ENCODE results near the gene SNCB.
"Not testable (repeated sequence)": the region's sequence is repeated elsewhere in the genome, so short reads cannot be mapped to it uniquely, and the experiment has no call there.

Gene SNCB

DNA sequence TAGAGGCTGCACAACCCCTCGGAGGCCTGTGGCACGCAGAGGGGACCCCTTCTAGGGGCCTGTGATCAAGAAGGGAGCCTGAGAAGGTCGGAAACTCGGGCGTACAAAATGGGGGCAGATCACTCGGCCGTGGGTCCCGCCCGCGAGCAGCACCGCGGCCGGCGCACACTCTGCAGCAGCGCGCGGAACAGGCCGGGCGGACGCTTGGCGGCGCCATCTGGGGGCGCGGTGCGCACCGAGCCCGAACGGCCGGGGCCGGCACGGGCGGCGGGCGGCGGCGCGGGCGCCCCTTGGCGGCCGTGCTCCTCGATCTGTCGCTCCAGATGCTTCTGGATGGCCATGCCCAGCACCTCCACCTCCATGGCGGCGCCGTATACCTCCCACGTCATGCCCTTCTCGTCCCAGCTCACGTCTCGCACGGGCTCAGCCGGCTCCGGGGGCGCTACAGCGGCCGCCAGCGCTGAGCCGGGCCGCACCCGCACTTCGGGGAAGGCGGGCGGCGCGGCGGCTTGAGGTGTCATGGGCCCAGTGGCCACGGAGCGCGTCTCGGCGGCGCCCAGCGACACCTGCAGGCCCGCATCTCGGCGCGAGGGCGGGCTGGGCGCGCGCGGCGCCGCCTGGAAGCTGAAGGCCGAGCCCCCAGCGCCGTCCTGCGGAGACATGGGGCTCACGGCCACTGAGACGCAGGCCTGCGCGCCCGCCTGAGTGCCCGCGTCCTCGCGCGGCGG is 33.5 kb downstream of the SNCB start:
- DNase-seq: peak; percentile 76 to 80

DNA sequence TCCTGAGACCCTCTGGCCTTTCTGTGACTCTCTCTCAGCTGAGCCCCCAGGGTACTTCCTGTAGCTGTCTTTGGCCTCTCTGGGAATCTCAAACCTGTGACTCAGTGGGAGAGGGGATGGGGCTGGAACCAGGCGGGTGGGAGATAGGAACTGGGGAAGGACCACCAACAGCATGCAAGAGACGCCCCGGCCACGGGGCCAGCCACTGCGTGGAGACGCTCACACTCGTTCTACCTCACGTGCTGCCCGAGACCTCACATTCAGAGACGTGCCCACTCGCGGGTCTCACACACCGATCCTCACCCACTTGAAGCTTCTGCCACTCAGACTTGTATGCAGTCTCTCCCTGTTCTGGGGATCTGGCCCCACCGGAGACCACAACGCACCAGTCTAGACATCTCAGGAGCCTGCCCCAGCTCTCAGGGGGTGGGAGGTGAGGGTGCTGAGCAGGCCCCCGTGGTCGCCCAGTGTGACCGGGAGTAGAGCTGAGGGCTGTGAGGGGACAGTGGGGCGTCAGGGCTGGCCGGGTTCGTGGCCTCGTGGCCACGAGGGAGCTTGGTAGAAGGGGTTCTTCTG is 34.2 kb downstream of the SNCB start:
- DNase-seq: no peak

DNA sequence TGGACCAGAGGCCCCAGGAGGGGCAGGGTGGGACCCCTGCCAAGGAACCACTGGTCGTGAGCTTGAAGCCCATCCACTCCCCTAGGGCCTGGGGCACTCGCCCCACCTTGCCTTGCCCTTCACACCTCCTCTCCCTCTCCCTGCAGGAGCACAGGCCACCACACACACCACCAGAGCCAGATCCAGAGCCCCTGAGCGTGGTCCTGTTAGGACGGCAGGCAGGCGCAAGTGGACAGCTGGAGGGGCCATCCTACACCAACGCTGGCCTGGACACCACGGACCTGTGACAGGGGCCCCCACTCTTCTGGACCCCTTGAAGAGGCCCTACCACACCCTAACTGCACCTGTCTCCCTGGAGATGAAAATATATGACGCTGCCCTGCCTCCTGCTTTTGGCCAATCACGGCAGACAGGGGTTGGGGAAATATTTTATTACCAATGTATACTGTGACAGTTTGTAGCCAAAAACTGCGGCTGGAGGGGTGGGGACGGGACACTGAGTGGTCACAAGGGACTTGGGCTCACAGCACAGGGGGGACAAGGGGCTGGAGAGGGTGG is 34.9 kb downstream of the SNCB start:
- DNase-seq: no peak

DNA sequence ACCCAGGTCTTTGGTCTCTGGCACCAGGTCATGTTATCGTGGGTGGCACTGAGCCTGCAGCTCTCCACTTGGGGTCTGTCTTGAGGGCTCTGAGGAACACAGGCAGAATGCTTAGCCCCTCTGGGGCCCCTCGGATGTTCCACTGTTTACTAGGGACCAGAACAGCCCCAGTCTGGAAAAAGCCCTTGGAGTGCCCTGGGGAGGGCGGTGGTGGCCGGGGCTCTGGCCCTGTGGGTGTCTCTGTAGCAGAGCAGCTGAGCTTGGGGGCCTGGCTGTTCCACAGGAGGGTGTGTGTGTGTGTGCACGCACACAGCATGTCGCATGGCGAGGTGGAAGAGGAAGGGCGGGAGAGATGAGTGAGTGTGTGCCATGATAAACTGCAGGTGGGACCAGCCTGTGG is 35.8 kb downstream of the SNCB start:
- DNase-seq: no peak

DNA sequence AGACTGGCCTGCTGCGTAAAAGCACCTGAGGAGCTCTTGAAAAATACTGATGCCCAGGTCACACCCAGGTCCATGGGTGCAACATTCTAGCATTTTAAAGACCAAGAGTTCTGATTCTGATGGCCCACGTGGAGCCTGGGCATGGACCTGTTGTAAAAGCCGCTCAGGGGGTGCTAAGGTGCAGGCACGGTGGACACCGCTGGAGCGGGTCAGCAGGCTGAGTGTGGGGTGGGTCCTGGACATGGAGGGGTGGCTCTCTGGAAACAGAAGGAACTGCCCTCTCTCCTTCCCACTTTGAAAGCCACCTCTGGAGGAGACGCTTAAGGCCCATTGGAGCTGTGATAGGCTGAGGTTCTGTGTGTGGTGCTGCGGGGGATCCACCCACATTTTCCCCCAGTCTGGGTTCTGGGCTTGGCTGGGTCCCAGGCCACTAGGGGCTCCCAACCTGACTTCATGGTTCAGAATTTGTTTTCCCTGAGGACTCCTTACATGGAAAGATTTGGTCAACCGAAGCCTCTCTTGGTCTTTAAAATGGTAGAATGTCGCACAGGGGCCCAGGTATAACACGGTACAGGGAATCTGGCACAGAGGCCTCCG is 37.0 kb downstream of the SNCB start:
- no peak for DNase-seq

DNA sequence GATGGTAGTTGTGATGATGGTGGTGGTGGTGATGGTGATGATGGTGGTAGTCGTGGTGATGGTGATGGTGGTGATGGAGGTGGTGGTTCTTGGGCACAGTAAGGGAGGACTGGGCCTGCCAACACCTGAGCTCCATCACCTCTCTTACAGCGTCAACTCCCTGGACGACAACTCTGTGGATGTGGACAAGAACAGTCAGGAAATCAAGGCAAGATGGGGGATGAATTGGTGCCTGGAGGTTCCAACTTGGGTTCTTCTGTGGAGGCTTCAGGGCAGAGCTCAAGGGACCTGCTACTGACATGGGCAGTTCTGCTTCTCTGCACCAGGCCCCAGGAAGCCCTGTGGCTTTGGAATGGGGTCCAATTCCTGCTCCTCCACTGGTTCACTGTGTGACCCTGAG is 37.8 kb downstream of the SNCB start:
- no peak for DNase-seq

DNA sequence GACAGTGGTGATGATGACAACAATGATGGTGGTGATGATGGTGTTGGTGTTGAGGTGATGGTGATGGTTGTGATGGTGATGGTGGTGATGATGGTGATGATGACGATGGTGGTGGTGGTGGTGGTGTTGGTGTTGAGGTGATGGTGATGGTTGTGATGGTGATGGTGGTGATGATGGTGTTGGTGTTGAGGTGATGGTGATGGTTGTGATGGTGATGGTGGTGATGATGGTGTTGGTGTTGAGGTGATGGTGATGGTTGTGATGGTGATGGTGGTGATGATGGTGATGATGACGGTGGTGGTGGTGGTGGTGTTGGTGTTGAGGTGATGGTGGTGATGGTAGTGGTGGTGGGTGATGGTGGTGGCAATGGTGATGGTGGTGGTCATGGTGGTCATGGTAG is 38.7 kb downstream of the SNCB start:
- not testable (repeated sequence) for DNase-seq

DNA sequence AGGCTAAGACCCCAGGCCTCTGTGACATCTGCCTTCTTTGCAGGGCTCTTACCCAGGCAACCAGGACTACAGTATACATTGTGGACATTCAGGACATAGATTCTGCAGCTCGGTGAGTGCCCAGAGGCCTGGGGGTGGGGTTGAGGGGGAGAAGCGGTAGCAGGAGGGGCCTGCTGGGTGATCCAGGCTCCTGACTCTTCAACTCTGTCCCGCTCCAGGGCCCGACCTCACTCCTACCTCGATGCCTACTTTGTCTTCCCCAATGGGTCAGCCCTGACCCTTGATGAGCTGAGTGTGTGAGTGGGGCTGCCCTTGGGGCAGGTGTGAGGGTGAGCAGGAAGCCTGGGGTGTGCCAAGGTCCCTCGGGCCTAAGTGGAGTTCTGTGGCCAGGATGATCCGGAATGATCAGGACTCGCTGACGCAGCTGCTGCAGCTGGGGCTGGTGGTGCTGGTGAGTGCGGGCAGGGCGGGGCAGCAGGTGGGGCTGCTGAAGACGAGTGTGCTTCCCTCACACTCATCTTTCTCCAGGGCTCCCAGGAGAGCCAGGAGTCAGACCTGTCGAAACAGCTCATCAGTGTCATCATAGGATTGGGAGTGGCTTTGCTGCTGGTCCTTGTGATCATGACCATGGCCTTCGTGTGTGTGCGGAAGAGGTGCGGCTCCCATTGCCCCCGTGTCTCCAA is 40.2 kb downstream of the SNCB start:
- no peak for DNase-seq

DNA sequence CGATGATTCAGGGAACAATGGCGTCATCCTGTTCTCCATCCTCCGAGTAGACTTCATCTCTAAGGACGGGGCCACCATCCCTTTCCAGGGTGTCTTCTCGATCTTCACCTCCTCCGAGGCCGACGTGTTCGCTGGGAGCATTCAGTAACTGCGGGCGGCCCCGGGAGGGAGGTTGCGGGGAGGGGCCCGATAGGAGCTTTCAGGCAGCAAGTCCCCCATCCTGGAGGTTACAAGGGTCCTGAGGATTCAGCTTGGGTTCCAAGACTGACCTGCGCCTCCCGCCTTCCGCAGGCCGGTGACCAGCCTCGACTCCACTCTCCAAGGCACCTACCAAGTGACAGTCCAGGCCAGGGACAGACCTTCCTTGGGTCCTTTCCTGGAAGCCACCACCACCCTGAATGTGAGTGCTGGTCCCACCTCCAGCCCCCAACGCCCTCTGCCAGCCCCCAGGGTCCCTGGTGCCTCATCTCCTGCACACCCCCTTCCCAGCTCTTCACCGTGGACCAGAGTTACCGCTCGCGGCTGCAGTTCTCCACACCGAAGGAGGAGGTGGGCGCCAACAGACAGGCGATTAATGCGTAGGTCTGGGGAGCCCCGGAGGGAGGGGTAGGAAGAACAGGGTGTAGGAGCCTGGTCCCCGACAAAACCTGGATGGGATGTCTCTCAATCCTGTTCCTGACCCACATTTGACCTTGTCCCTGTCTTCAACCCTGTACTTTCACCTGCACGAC is 41.1 kb downstream of the SNCB start:
- DNase-seq: no peak

DNA sequence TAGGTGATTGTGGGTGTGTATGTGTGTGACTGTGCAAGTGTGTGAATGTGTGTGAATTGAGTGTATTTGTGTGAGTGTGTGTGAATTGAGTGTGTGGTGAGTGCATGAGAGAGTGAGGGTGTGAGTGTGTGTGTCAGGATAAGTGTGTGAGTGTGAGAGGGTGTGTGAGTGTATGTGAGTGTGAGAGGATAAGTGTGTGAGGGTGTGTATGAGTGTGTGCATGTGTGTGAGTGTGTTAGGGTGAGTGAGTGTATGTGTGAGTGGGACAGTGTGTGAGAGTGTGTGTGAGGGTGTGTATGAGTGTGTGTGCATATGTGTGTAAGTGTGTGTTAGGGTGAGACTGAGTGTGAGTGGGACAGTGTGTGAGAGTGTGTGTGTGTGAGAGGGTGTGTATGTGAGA is 42.0 kb downstream of the SNCB start:
- no peak for DNase-seq

DNA sequence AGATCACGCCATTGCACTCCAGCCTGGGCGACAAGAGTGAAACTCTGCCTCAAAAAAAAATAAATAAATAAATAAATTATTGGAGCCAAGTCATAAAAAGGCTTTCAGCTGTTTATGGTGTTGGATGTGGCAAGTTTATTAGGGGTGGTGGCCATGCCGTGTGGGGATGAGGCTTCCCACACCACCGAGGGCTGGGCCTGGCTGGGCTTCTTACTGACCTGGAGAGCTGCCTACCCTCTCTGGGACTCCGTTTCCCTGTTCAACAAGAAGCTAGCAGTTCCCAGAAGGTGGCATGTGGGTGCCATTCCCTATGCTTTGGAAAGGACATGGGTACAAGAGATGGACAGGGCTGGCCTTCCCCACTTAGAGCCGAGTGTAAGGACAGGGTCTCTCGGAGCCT is 42.9 kb downstream of the SNCB start:
- no peak for DNase-seq

DNA sequence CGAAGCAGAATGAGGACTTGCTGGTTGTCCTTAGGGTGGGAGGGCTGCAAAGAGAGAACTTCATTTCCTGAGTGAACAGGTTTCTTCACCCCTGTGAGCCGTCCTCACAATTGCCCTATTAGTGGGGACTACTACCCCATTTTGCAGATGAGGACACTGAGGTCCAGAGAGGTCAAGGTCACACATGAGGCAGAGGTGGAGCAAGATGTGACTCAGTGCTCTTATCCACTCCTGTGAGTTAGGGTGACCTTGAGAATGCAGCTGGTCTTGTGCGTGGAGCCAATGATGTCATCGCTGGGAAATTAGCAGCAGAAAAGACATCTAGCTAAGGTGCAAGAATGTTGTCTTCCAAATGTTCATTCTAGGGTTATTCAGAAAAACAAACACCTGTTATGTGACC is 47.3 kb downstream of the SNCB start:
- DNase-seq: no peak

DNA sequence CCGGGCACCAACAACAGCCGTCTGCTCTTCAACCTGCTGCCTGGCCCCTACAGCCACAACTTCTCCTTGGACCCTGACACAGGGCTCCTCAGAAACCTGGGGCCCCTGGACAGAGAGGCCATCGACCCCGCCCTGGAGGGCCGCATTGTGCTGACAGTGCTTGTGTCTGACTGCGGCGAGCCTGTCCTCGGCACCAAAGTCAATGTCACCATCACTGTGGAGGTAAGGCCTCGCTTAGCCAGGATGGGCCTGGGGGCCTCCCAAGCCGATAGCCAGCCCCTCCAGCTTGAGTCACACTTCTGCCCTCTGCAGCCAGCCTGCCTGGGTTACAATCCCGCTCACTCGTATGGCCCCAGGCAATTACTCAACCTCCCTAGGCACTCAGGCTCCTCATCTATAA is 49.0 kb downstream of the SNCB start:
- DNase-seq: no peak

DNA sequence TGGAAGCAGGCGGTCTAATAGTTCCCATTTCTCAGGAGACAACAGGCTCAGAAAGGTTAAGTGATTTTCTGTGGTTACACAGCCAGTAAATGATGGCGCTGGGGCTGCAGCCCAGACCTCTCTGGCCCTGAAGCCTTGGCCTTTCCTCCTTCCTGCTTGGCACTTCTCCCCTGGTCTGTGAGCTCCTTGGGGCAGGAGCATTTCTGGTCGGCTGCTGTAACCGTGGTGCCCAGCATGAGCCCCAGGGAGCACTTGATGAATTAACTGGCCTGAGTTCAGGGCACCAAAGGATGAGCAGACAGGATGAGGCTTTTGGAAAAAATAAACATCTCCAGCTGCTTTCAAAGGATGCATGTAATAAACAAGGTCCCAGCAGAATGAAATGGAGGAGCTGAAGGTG is 51.0 kb downstream of the SNCB start:
- DNase-seq: no peak

DNA sequence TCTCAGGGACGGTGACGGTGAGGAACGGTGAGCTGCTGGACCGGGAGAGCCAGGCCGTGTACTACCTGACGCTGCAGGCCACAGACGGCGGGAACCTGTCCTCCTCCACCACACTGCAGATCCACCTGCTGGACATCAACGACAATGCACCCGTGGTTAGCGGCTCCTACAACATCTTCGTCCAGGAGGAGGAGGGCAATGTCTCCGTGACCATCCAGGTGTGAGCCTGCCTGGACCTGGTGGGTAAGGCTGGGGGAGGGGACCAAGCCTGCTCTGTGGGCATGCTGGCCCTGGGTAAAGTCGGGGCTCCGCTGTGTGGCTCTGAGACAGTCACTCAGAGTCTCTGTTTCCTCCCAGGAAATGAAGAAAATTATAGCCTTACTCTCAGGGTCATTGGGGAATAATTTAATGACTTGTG is 51.9 kb downstream of the SNCB start:
- peak; percentile 49 to 63 for DNase-seq

DNA sequence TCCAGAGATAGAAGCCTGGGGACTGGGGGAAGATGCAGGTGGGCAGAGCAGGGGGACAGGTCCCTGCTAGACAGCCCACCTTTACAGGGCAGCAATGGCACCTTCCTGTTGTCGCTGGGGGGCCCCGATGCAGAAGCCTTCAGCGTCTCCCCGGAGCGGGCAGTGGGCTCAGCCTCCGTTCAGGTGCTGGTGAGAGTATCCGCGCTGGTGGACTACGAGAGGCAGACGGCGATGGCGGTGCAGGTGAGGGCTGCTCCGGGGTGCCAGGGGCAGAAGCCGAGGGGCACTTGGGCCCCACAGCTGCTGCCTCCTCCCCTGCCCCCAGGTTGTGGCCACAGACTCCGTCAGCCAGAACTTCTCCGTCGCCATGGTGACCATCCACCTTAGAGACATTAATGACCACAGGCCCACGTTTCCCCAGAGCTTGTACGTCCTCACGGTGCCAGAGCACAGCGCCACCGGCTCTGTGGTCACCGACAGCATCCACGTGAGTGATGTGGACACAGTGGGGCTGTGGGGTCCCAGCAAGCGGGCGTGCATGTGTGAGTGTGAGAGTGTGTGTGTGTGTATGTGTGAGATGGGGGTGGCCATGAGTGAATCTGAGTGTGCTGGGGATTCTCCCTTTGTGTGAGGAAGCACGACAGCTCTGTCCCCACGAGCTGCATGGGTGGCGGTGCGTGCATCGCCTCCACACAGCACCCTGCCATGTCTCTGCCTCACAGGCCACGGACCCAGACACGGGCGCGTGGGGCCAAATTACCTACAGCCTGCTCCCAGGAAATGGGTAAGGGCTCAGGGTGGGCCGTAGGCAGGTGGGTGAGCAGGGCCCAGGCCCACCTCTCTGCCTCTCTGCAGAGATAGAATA is 52.8 kb downstream of the SNCB start:
- no peak for DNase-seq

DNA sequence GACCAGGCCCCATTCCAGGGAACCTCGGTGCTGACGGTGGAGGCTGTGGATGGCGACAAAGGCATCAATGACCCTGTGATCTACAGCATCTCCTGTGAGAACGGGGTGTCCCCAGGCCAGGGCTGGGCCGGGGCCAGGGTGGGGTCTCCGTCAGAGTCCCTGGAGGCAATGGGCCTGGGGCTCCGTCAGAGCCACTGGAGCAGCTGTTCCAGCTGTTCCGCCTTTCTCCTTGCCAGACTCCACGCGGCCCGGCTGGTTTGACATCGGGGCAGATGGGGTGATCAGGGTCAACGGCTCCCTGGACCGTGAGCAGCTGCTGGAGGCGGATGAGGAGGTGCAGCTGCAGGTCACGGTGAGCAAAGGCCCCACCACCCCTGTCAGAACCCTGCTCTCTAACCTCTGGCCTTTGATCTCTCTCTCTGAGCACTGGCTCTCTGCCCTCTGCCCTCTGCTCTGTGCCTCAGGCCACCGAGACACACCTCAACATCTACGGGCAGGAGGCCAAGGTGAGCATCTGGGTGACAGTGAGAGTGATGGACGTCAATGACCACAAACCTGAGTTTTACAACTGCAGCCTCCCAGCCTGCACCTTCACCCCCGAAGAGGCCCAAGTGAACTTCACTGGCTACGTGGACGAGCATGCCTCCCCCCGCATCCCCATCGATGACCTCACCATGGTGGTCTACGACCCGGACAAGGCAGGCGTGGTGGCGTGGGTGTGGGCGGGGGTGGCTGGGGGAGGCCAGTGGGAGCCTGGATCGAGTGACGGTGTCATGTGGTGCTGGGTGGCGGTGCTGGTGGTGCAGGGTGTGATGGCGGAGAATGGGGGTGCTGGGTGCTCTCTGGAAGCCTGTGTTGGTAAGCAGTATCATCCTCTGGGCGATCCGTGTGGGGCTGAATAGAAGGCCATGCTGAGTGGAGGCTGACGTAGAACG is 54.6 kb downstream of the SNCB start:
- no peak for DNase-seq

DNA sequence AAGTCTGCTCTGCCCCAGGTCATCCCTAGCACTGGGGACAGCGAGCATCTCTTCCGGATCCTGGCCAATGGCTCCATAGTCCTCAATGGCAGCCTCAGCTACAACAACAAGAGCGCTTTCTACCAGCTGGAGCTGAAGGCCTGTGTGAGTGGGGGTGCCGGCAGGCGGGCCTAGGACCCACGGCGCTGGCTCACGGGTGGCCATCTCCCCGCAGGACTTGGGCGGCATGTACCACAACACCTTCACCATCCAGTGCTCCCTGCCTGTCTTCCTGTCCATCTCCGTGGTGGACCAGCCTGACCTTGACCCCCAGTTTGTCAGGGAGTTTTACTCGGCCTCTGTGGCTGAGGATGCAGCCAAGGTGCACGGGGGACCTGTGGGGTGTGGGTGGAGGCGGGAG is 55.3 kb downstream of the SNCB start:
- DNase-seq: no peak

DNA sequence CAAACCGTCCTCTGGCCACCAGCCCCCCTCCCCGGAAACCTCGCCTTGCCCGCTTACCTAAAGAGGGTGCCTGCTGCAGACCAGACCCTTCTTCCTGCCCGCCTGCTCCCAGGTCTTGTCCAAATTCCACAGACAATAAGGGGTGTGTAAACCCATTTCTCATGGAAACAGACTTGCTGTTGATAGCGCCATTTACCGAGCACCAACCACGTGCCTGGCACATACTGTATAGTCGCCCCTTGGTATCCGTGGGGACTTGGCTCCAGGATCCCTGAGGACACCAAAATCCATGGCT is 56.1 kb downstream of the SNCB start:
- no peak for DNase-seq

DNA sequence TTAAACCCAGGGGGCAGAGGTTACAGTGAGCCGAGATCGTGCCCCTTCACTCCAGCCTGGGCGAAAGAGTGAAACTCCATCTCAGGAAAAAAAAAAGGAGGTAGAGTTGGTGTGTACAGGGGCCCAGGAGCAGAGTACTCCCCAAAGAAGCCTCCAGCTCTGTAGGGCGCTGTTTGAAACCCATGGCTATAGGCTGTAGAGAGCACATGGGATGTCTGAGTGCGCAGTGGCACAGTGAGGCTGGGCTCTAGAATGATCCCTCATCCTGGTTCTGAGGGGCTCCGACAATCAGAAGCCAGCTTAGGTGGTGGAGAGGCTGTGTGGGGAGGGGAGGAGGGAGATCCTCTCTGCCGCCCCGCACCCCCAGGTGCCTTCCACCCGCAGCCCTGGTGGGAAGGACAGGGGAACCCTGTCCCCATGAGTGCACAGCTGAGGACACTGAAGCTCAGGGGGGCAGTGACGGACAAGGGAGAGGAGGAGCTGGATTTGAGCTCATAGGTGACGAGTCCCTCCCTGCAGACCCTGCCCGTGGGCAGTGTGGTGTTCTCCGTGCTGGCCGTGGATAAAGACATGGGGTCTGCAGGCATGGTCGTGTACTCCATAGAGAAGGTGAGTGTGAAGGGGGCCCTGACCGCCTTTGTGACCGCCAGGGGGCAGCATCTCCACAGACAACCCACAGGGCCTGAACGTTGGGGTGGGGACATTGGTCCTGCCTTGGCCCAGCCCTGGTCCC is 56.6 kb downstream of the SNCB start:
- peak; percentile 88 to 90 for DNase-seq

Data from activated T-cell treated with anti-CD3 and anti-CD28 coated beads, Interleukin-2, amount 50 U/mL, for 48 hours (primary cell).